Mesendoderm (in vitro differentiated cells): ENCODE measurements around the gene KHK.
A peak's percentile ranks its signal among the peaks of the same experiment; 100 is the strongest.

Source experiments
- DNase-seq: peaks from one replicate; pipeline ENCODE4 v3.0.0; 2013
- H2AK5ac ChIP-seq: 2 replicates; pipeline ENCODE4 v1.6.1; 2013; ENCODE audit warnings: low read length, inconsistent platforms
- H2BK120ac ChIP-seq: 2 replicates; pipeline ENCODE4 v1.6.1; 2013; ENCODE audit warnings: low read depth, mild to moderate bottlenecking, low read length, moderate library complexity, mixed read lengths
- H2BK15ac ChIP-seq: replicated peaks from 2 replicates; pipeline ENCODE4 v1.6.1; 2013; ENCODE audit warnings: low read depth, mild to moderate bottlenecking, moderate library complexity
- H2BK5ac ChIP-seq: 2 replicates; pipeline ENCODE4 v1.6.1; 2013; ENCODE audit warnings: low read length, inconsistent platforms
- H3K18ac ChIP-seq: 2 replicates; pipeline ENCODE4 v1.6.1; 2013; ENCODE audit warnings: mild to moderate bottlenecking, low read length, mixed read lengths
- H3K23ac ChIP-seq: one replicate; pipeline ENCODE4 v1.6.1; 2013; ENCODE audit warnings: low read length
- H3K27ac ChIP-seq: 2 replicates; pipeline ENCODE4 v1.5.1; 2013; ENCODE audit warnings: low read depth, mild to moderate bottlenecking, inconsistent platforms, low read length, moderate library complexity
- H3K27me3 ChIP-seq: 2 replicates; pipeline ENCODE4 v1.6.1; 2013; ENCODE audit warnings: low read length, control low read depth, mild to moderate bottlenecking, inconsistent platforms; ENCODE audit not compliant: insufficient read depth, poor library complexity
- H3K36me3 ChIP-seq: 2 replicates; pipeline ENCODE4 v1.6.1; 2013; ENCODE audit warnings: low read length, inconsistent platforms; ENCODE audit not compliant: control insufficient read depth, insufficient read depth
- H3K4ac ChIP-seq: one replicate; pipeline ENCODE4 v1.6.1; 2013; ENCODE audit warnings: low read depth, mild to moderate bottlenecking, low read length, moderate library complexity
- H3K4me1 ChIP-seq: 2 replicates; pipeline ENCODE4 v1.6.1; 2013; ENCODE audit warnings: low read depth, low read length, inconsistent platforms; ENCODE audit not compliant: control insufficient read depth
- H3K4me2 ChIP-seq: 2 replicates; pipeline ENCODE4 v1.6.1; 2013; ENCODE audit warnings: low read length
- H3K4me3 ChIP-seq: 2 replicates; pipeline ENCODE4 v1.5.1; 2013; ENCODE audit warnings: mild to moderate bottlenecking, low read length
- H3K56ac ChIP-seq: one replicate; pipeline ENCODE4 v1.6.1; 2013; ENCODE audit warnings: low read length
- H3K79me1 ChIP-seq: 2 replicates; pipeline ENCODE4 v1.6.1; 2013; ENCODE audit warnings: low read length, inconsistent platforms
- H3K79me2 ChIP-seq: 2 replicates; pipeline ENCODE4 v1.6.1; 2013; ENCODE audit warnings: mild to moderate bottlenecking, low read length; ENCODE audit not compliant: control insufficient read depth, insufficient read depth
- H3K9ac ChIP-seq: 2 replicates; pipeline ENCODE4 v1.6.1; 2013; ENCODE audit warnings: low read length, inconsistent platforms
- H4K5ac ChIP-seq: one replicate; pipeline ENCODE4 v1.6.1; 2013; ENCODE audit warnings: low read length
- H4K8ac ChIP-seq: one replicate; pipeline ENCODE4 v1.6.1; 2013; ENCODE audit warnings: low read depth, mild to moderate bottlenecking, control low read depth, low read length, moderate library complexity
- WGBS: extraction: QIAGEN DNeasy Blood & Tissue Kit; methylation state at CpG from one replicate; pipeline ENCODE4 v1.1.7; 2013; ENCODE audit warnings: low lambda C conversion rate, missing lambda C conversion rate; ENCODE audit not compliant: insufficient coverage; ENCODE audit errors: extremely low coverage; 5-methylcytosine and 5-hydroxymethylcytosine counted together

KHK gene

GRCh38 chr2:27085062-27085672 lies 1.4 kb upstream of the KHK start:
- Histone ChIP-seq H3K56ac (peak overlapping the region; percentile 77), H3K4ac (no peak overlapping the region), H3K79me2 (no peaks in the 10 kb centered on the region), H3K9ac (peak overlapping the region; percentile 92), H4K8ac (no peak overlapping the region), H3K27ac (no peak overlapping the region), H3K4me3 (no peak overlapping the region), H2BK5ac (no peak overlapping the region), H2BK120ac (no peak overlapping the region), H2AK5ac (no peak overlapping the region), H2BK15ac (no peak overlapping the region), H3K4me2 (peak overlapping the region; percentile 87), H4K5ac (no peak overlapping the region), H3K79me1 (no peaks in the 10 kb centered on the region), H3K23ac (no peak overlapping the region), H3K4me1 (peaks cover 2% of the 10 kb centered on the region), H3K27me3 (no peaks in the 10 kb centered on the region), H3K18ac (no peak overlapping the region), H3K36me3 (no peaks in the 10 kb centered on the region)
- no CpG with 5 or more reads among the region's 10 CpGs for WGBS
- no peak for DNase-seq

GRCh38 chr2:27085673-27086089 lies 891 bp upstream of the KHK start:
- no peak overlapping the region for H2AK5ac ChIP-seq
- peak overlapping the region; percentile 77 for H3K56ac ChIP-seq
- peak overlapping the region; percentile 1 for H3K23ac ChIP-seq
- peaks cover 2% of the 10 kb centered on the region for H3K4me1 ChIP-seq
- no peak overlapping the region for H2BK5ac ChIP-seq
- peak overlapping the region; percentile 35 for H3K18ac ChIP-seq
- H4K5ac ChIP-seq = no peak overlapping the region
- no peaks in the 10 kb centered on the region for H3K79me1 ChIP-seq
- H2BK15ac ChIP-seq = no peak overlapping the region
- peak overlapping the region; percentile 92 for H3K9ac ChIP-seq
- no CpG with 5 or more reads among the region's 38 CpGs for WGBS
- H3K27ac ChIP-seq = no peak overlapping the region
- peak overlapping the region; percentile 38 for H3K4me3 ChIP-seq
- peak; percentile 64 for DNase-seq
- no peaks in the 10 kb centered on the region for H3K27me3 ChIP-seq
- H3K4ac ChIP-seq = no peak overlapping the region
- H3K79me2 ChIP-seq = no peaks in the 10 kb centered on the region
- peak overlapping the region; percentile 59 for H4K8ac ChIP-seq
- H3K4me2 ChIP-seq = peak overlapping the region; percentile 87
- H2BK120ac ChIP-seq = no peak overlapping the region
- H3K36me3 ChIP-seq = no peaks in the 10 kb centered on the region

GRCh38 chr2:27086090-27086723 lies 365 bp upstream of the KHK start:
- peak overlapping the region; percentile 77 for H3K56ac ChIP-seq
- H3K27me3 ChIP-seq = no peaks in the 10 kb centered on the region
- H3K79me1 ChIP-seq = no peaks in the 10 kb centered on the region
- peak; percentile 94 for DNase-seq
- no peak overlapping the region for H3K4ac ChIP-seq
- H2AK5ac ChIP-seq = no peak overlapping the region
- peak overlapping the region; percentile 87 for H3K4me2 ChIP-seq
- peaks cover 2% of the 10 kb centered on the region for H3K4me1 ChIP-seq
- H3K36me3 ChIP-seq = no peaks in the 10 kb centered on the region
- H2BK5ac ChIP-seq = no peak overlapping the region
- peak overlapping the region; percentile 1 for H3K23ac ChIP-seq
- H3K27ac ChIP-seq = no peak overlapping the region
- H3K9ac ChIP-seq = peak overlapping the region; percentile 92
- H2BK120ac ChIP-seq = no peak overlapping the region
- no CpG with 5 or more reads among the region's 81 CpGs for WGBS
- H3K18ac ChIP-seq = peak overlapping the region; percentile 35
- H4K5ac ChIP-seq = no peak overlapping the region
- H3K4me3 ChIP-seq = peak overlapping the region; percentile 38
- H2BK15ac ChIP-seq = no peak overlapping the region
- H3K79me2 ChIP-seq = no peaks in the 10 kb centered on the region
- peak overlapping the region; percentile 59 for H4K8ac ChIP-seq

DNA sequence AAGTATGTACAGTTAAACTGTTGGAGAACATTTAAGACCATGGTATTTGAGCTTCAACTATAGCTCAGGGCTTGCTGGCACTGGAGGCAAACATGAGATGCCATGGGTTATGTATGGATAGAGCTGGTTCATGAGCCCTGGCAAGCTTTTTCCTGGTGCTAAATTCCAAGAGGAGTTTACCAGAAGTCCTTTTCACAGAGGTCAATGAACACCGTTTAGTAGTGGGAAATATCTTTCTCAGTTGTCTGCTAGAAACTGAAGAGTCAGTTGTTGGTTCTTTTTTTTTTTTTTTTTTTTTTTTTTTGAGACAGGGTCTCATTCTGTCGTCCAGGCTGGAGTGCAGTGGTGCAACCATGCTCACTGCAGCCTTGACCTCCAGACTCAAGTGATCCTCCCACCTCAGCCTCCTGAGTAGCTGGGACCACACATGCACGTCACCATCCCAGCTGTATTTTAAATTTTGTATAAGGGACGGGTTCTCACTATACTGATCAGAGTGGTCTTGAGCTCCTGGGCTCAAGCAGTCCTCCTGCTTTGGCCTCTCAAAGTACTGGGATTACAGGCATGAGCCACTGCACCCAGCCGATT lies 1.3 kb downstream of the KHK start:
- Histone ChIP-seq H2BK120ac (no peak overlapping the region), H2AK5ac (no peak overlapping the region), H3K36me3 (no peaks in the 10 kb centered on the region), H4K8ac (no peak overlapping the region), H3K4me1 (no peaks in the 10 kb centered on the region), H3K4me3 (no peak overlapping the region), H3K79me1 (no peaks in the 10 kb centered on the region), H3K56ac (no peak overlapping the region), H3K23ac (no peak overlapping the region), H2BK15ac (no peak overlapping the region), H3K79me2 (no peaks in the 10 kb centered on the region), H3K4ac (no peak overlapping the region), H3K4me2 (no peak overlapping the region), H4K5ac (no peak overlapping the region), H3K9ac (no peak overlapping the region), H3K18ac (no peak overlapping the region), H3K27me3 (no peaks in the 10 kb centered on the region), H2BK5ac (no peak overlapping the region), H3K27ac (no peak overlapping the region)
- WGBS = no CpG with 5 or more reads among the region's 5 CpGs
- no peak for DNase-seq

GRCh38 chr2:27088634-27089033 lies 2.1 kb downstream of the KHK start:
- H3K36me3 ChIP-seq = no peaks in the 10 kb centered on the region
- no peak overlapping the region for H4K8ac ChIP-seq
- no peak overlapping the region for H3K4ac ChIP-seq
- no peaks in the 10 kb centered on the region for H3K79me2 ChIP-seq
- H3K23ac ChIP-seq = no peak overlapping the region
- no peak overlapping the region for H3K4me3 ChIP-seq
- no peak overlapping the region for H2AK5ac ChIP-seq
- no peaks in the 10 kb centered on the region for H3K4me1 ChIP-seq
- H3K27me3 ChIP-seq = no peaks in the 10 kb centered on the region
- H3K4me2 ChIP-seq = no peak overlapping the region
- no peaks in the 10 kb centered on the region for H3K79me1 ChIP-seq
- WGBS = no CpG with 5 or more reads among the region's 6 CpGs
- no peak overlapping the region for H3K27ac ChIP-seq
- no peak overlapping the region for H2BK120ac ChIP-seq
- no peak overlapping the region for H3K9ac ChIP-seq
- DNase-seq = no peak
- H4K5ac ChIP-seq = no peak overlapping the region
- H2BK15ac ChIP-seq = no peak overlapping the region
- no peak overlapping the region for H3K56ac ChIP-seq
- H2BK5ac ChIP-seq = no peak overlapping the region
- no peak overlapping the region for H3K18ac ChIP-seq
